ENCODE measurements around the gene SAMD4B.

GRCh38 chr19:39403331-39404312 lies 61.4 kb downstream of the SAMD4B start:
- TF ChIP-seq REST (IDR thresholded peaks at IDR 0.05; ENCODE audit: low read depth, low read length) = no peak
- 0 out of 2 replicates have a peak, but pooled peaks have one; percentile 40 for TF ChIP-seq RB1 (IDR thresholded peaks at IDR 0.05; ENCODE audit: borderline replicate concordance)
- no peak for TF ChIP-seq NR2C2 (IDR thresholded peaks at IDR 0.05; ENCODE audit: borderline replicate concordance, control insufficient read depth, insufficient read length, low read depth)
- TF ChIP-seq, protein P1, sequence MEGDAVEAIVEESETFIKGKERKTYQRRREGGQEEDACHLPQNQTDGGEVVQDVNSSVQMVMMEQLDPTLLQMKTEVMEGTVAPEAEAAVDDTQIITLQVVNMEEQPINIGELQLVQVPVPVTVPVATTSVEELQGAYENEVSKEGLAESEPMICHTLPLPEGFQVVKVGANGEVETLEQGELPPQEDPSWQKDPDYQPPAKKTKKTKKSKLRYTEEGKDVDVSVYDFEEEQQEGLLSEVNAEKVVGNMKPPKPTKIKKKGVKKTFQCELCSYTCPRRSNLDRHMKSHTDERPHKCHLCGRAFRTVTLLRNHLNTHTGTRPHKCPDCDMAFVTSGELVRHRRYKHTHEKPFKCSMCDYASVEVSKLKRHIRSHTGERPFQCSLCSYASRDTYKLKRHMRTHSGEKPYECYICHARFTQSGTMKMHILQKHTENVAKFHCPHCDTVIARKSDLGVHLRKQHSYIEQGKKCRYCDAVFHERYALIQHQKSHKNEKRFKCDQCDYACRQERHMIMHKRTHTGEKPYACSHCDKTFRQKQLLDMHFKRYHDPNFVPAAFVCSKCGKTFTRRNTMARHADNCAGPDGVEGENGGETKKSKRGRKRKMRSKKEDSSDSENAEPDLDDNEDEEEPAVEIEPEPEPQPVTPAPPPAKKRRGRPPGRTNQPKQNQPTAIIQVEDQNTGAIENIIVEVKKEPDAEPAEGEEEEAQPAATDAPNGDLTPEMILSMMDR (IDR thresholded peaks at IDR 0.05 in 2 of 3, conservative IDR thresholded peaks at IDR 0.05 in 1 of 3; ENCODE audit: control insufficient read depth in 2 of 3, extremely low read depth in 1 of 3, insufficient read depth in 1 of 3, low read depth in 3 of 3, low read length in 3 of 3) = no peak
- TF ChIP-seq POLR2A (IDR thresholded peaks at IDR 0.05; ENCODE audit: low read depth, low read length) = peak; percentile 64
- peak; percentile 77; the same call in 1 of the 2 replicates for TF ChIP-seq TCF12 (IDR thresholded peaks at IDR 0.05; ENCODE audit: low read depth, low read length)
- TF ChIP-seq SIX5 (IDR thresholded peaks at IDR 0.05; ENCODE audit: low read depth, low read length, severe bottlenecking) = no peak
- TF ChIP-seq WRNIP1 (IDR thresholded peaks at IDR 0.05; ENCODE audit: borderline replicate concordance, low read depth, low read length) = no peak
- no peak for TF ChIP-seq BRCA1 (IDR thresholded peaks at IDR 0.05; ENCODE audit: low read depth, low read length)
- TF ChIP-seq ZSCAN29 (IDR thresholded peaks at IDR 0.05) = no peak
- no peak for TF ChIP-seq CHD4 (IDR thresholded peaks at IDR 0.05)
- 0 out of 2 replicates have a peak, but pooled peaks have one; percentile 7 for TF ChIP-seq HCFC1 (IDR thresholded peaks at IDR 0.05; ENCODE audit: low read length)
